ENCODE results near the gene NOTCH3. TPM values are rescaled to one million over a fixed set of nuclear protein-coding genes. Genes with fewer than 3 reads are reported as not detected.

Gene NOTCH3
- total and polyA plus RNA-seq, 2 of the 8 experiments (the other 6 are each of a cell fraction or from before 2014, with no cell fraction given): 37.5 to 107 TPM

DNA sequence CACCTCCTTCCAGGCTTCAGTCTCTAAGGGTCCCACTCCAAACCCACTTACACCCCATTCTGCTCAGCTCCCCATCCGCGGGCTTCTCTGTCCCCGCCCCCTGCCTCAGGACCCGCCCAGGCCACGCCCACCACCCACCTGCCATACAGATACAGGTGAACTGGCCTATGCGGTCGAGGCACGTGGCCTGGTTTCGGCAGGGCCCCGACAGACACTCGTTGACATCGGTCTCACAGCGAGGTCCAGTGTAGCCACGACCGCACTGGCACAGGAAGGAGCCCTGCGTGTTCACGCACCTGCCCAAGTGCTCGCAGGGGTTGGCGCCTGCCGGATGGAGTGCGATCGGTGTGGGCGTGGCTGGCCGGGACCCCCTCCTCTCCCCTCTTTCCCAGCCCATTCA lies 11.9 kb downstream of the NOTCH3 start (continued):
- TF ChIP-seq CHD7 (IDR thresholded peaks at IDR 0.05; ENCODE audit: insufficient replicate concordance, low read length) (no peak), SIN3A (conservative IDR thresholded peaks at IDR 0.05 in 1 of 2, IDR thresholded peaks at IDR 0.05 in 1 of 2; ENCODE audit: low read depth in 1 of 2, low read length in 2 of 2) (no peak), BCL11A (IDR thresholded peaks at IDR 0.05; ENCODE audit: low read depth in 2 of 2, low read length in 2 of 2) (no peak), POU5F1 (IDR thresholded peaks at IDR 0.05; ENCODE audit: low read depth, low read length) (no peak)

Measured in H1 (cell line).